GM12878 (cell line): ENCODE data around the gene COL11A1.

Source experiments
- RAD21 ChIP-seq: IDR thresholded peaks from 2 replicates; pipeline ENCODE4 v1.6.1; 2011; ENCODE audit warnings: mild to moderate bottlenecking, low read depth, low read length, moderate library complexity; ENCODE audit not compliant: insufficient read depth
- ZSCAN29 ChIP-seq: fragments of 450-650 bp; IDR thresholded peaks from 2 replicates; pipeline ENCODE4 v1.6.1; 2017; ENCODE audit warnings: mild to moderate bottlenecking, moderate library complexity
- TF ChIP-seq, protein P1 (sequence below), 3 experiments: IDR thresholded peaks in 2 of 3; conservative IDR thresholded peaks in 1 of 3; 2 replicates each; pipeline ENCODE4 v1.5.1; 2011; ENCODE audit warnings: low read depth in 3 of 3, low read length in 3 of 3, mild to moderate bottlenecking in 3 of 3, control low read depth in 2 of 3, moderate library complexity in 2 of 3, inconsistent platforms in 1 of 3, mixed read lengths in 1 of 3; ENCODE audit not compliant: control insufficient read depth in 2 of 3, insufficient read depth in 1 of 3; ENCODE audit errors: extremely low read depth in 1 of 3

DNA sequence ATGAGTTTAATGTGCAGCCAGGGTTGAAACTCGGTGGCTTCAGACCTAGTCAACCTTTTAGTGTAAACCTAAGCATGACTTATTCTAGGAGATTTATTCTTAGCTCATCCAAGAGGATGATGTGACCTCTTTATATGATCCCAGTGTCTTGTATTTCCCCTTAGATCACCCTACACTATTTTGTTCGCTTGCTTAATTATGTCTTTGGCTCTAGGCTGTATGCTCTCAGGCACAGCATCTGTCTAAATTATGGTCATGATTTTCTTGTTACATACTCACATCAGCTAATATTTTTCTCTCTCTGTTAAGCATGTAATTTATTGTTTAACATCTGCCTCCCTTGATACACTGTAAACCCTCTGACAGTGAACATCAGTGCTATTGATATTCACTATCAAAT, 19.1 kb downstream of the COL11A1 start:
- no peak for TF ChIP-seq ZSCAN29
- no peak for TF ChIP-seq RAD21
- TF ChIP-seq, protein P1, sequence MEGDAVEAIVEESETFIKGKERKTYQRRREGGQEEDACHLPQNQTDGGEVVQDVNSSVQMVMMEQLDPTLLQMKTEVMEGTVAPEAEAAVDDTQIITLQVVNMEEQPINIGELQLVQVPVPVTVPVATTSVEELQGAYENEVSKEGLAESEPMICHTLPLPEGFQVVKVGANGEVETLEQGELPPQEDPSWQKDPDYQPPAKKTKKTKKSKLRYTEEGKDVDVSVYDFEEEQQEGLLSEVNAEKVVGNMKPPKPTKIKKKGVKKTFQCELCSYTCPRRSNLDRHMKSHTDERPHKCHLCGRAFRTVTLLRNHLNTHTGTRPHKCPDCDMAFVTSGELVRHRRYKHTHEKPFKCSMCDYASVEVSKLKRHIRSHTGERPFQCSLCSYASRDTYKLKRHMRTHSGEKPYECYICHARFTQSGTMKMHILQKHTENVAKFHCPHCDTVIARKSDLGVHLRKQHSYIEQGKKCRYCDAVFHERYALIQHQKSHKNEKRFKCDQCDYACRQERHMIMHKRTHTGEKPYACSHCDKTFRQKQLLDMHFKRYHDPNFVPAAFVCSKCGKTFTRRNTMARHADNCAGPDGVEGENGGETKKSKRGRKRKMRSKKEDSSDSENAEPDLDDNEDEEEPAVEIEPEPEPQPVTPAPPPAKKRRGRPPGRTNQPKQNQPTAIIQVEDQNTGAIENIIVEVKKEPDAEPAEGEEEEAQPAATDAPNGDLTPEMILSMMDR (IDR thresholded peaks at IDR 0.05 in 2 of 3, conservative IDR thresholded peaks at IDR 0.05 in 1 of 3; ENCODE audit: control insufficient read depth in 2 of 3, extremely low read depth in 1 of 3, insufficient read depth in 1 of 3, low read depth in 3 of 3, low read length in 3 of 3): no peak
